Prostate gland (tissue), 2 donors: ENCODE data around the gene PRKCD.

Source experiments
- CTCF ChIP-seq, 4 experiments: fragments of 200-600 bp in 2 of 4; fragments of 450-650 bp in 2 of 4; sonication (generic) in 2 of 4; IDR thresholded peaks; 1 replicate in 3 of 4; 2 replicates in 1 of 4; pipeline ENCODE4 v1.5.1; 2016 to 2019; ENCODE audit warnings: antibody characterized with exemption in 4 of 4, mild to moderate bottlenecking in 2 of 4, moderate library complexity in 2 of 4
- POLR2AphosphoS5 ChIP-seq: sonication (generic); formaldehyde crosslinking; IDR thresholded peaks from one replicate; pipeline ENCODE4 v1.6.1; 2017; ENCODE audit warnings: antibody characterized with exemption

- peak; percentile 36 for TF ChIP-seq POLR2AphosphoS5
- TF ChIP-seq CTCF (IDR thresholded peaks at IDR 0.05) = no peak
These were observed 10.5 kb upstream of the PRKCD start for GRCh38 chr3:53150247-53151085.
